SK-MEL-5 (cell line): ENCODE results near the gene HCRT. TPM values are rescaled to one million over a fixed set of nuclear protein-coding genes. Genes with fewer than 3 reads are reported as not detected.

Experiments used
- DNase-seq: peaks from one replicate; pipeline ENCODE4 v3.0.0-alpha.2; 2016; ENCODE audit warnings: low read depth, low spot score
- in situ Hi-C: cut with HindIII; loops from 2 replicates; pipeline ENCODE4 v1.10.0; 2016; ENCODE audit warnings: low sequenced_read_pairs, high pct_unique_total_duplicates, low pct_unique_long_range_greater_than_20kb
- total RNA-seq: library from RNA; depleted of rRNA; stranded (reverse); fragments of >200 nt; shearing (Covaris generic); gene quantifications from 2 replicates; pipeline ENCODE4 v1.2.3, GENCODE V29; 2014

The HCRT gene
- total RNA-seq, 1 experiment from 2014 or later: not detected

DNA sequence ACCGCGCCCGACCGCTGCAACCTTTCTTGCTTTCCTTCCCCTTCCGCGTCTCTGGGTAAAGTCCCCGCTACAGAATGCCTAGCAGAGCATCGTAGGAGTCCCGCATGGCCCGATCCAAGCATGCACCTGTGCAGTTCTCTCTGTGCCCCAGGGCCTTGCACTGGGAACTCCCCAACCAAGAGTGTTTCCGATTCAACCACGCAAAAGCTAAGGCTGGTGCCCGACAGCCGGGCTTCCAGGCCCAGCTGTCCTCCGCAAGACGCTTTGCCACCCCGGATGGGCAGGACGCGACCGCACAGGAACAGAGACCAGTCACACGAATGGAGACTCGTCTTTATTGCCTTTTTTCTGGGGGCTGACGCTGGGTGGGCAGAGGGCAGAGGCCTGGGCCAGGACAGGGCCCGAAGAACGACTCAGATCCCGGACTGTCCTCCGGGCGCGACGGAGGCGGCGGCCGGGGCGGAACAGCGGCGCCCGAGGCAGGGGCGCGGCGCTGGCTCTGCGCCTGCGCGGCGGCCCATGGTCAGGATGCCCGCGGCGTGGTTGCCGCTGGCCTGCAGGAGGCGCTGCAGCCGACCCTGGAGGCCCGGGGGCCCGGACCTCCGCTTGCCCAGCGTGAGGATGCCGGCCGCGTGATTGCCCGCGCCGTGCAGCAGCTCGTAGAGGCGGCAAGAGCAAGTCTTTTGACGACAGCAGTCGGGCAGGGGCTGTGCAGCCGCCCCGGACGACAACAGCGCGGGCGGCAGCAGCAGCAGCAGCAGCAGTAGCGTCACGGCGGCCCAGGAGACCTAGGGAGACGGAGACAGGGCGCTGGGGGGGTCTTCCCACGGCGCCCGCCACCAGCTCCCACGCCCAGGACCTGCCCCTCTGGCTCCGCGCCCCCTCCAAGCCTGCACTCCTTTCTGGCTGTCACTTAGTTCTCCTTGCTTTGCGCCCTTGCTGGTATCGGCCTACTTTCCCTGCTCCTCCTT is 1.2 kb downstream of the HCRT start:
- DNase-seq: peak; percentile 58
- in situ Hi-C loops: no loop called here

DNA sequence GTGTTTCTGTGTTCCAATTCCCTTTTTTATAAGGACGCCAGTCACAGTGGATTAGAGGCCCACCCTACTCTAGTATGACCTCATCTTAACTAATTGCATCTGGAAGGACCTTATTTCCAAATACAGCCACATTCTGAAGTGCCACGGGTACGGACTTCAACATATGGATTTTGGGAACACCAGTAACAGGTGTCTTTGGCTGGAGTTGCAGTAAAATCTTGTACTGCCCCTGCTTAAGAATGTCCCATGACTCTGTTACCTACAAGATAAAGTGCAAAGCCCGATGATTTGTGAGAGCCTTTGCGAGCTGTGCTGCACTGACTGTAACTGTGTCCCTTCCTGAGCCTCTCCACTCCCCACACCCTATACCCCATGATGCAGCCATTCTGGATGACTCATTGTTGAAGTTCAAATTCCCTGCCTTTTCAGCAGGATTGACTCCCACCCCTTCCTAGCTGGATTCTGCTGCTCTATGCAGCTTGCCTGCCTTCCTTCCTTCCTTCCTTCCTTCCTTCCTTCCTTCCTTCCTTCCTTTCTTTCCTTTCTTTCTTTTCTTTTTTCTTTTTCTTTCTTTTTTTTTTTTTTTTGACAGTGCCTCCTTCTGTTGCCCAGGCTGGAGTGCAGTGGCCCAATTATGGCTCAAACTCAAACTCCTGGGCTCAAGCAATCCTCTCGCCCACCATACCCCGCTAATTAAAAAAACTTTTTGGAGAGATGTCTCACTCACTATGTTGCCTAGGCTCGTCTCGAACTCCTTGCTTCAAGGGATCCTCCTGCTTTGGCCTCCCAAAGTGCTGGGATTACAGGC is 2.1 kb downstream of the HCRT start:
- DNase-seq: peak; percentile 50
- in situ Hi-C loops: no loop called here

DNA sequence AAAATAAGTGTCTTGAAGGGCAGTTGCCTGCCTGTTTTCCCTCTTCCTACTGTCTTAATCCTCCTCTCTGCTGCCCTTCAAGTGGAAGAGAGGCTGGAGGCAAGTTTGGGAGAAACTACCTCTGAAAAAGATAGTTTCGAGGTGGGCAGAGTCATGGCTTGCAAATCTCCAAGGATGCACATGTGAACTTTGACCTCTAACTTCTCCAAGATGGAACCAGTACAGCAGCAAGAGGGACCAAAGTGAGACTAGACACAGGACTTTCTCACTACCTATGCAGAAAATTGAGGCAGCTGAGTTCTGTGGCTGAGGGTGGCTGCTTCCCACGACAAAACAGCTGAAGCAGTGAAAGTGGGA is 3.4 kb downstream of the HCRT start:
- DNase-seq: no peak
- in situ Hi-C loops: no loop called here

DNA sequence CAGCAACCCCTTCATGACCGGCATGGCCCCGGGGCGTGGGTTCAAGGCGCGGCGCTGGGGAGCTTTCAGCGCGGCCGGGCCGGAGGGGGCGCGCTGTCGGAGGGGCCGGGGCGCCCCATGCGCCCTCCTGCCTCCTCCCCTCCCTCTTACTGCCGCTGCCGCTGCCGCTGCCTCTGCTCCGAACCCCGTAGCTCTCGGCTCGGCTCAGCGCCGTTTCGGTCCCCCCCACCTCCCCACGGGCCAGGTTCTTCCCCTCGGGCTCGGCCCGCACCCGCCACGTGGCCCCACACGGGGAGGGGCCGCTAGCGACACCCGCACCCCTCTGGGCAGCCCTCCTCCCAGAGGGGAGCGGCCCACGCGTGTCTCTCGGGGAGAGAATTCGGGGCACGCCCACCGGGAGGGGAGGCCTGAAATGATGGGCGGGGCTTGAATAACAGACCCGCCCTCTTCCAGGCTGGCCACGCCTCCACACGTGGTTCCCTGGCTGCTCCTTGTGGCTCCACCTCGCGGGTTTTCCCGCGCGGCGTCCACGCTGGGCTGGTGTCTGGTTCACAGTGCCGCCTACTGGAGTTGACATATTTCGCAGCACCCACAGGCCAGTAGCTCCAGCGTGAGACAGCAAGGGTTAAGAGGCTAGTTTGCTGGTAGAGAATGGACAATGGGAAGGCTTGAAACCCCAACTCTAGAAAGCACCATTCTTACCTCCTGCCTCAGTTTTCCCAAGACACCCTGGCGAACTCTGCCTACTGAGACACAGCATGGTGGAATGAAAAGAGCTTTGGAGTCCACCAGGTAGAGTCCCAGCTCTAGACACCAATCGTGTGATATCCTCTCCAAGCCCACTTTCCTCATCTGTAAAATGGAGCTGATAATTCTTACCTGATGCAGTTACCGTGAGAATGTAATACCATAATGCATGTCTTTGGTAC is 4.1 kb downstream of the HCRT start, which contains the start of gene KCNH4:
TSS of gene KCNH4 (minus strand) at position 221 of the 929 bp plus-strand sequence. CDS start at position 24, 197 bp downstream.
- in situ Hi-C loops: no loop called here
- peak; percentile 92 for DNase-seq

DNA sequence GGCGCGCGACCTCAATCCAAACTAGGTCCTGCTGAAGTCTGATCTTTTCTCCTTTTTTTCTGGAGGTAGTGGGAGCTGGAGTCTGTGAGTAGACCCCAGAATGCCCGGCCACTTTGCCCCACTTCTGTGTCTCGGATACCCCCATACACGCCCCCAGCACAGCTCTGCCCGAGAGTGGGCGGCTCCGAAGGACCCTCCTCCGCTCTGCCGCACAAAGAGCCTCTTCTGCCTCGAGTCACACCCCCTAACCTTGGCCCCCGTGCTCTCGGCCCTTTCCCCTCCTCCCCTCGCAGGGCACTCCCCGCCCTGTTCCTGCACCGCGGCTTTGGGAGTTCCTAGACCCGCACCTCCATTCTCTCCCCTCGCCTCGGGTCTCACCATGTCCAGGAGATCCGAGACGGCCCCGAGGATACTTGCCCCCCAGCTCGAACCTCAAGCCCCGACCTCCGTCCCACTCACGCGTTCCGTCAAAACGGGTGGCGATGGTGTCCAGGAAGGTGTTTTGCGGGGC is 4.8 kb downstream of the HCRT start:
- in situ Hi-C loops: no loop called here

DNA sequence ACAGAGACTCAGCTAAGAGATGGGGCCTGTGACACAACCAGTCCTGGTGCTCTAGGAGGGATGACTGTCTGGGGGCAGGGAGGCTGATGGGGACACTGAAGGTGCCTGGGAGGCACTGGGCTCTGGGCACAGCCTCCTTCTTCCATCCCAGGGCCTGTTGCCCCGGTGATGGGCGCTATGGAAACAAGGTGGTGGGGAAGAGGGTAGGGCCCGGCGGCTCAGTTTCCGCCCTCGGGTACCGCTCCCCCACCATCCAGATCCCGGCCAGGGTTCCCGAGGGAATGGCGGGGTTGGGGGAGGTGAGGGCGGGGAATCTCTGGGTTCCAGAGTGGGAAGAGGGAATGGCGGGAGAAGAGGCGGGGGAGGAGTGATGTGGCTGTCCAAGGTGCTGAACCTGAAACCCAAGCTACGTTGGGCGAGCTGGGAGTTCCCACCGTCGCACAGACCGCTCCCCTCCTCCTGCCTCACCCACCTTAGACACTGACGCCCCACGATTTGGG is 5.3 kb downstream of the HCRT start:
- DNase-seq: peak; percentile 17

More for the DNA sequence above, 4.8 kb downstream of the HCRT start:
- no peak for DNase-seq

DNA sequence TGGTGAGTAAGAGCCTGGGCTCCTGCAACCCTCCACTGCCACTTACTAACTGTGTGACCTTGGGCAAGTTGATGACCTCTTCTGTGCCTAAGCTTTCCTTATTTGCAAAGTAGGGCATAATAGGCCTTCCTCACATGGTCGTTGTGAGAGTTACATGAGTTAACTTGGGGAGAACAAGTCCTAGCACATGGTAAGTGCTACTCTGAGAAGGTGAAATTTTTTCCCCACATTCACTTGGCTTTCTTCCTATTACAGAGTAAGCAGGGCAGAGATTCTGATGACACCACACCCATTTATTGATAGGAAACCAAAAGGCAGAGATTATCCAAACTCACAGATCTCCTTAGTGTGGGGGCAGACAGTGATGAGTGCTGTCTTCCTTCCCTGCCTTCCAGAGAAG is 5.9 kb downstream of the HCRT start:
- no peak for DNase-seq
- in situ Hi-C loops: no loop called here

More for the DNA sequence above, 5.3 kb downstream of the HCRT start:
- in situ Hi-C loops: no loop called here

DNA sequence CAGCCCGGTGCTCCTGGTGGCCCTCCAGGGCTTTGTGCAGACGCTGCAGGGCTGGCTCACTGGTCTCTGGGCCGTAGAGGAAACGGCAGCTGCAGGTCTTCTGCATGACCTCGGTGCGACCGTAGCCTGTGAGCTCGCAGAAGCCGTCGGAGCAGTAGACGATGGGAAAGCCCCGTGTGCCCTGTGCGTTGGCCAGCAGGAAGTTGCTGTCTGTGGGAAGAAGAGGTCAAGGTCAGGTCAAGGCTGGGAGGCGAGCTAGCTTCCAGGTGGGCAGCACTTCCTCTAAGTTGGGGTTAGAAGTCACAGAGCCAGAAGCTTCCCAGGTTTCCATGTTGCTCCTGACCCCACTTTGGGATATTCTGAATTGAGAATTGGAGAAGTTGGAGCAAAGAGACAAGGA is 6.4 kb downstream of the HCRT start:
- in situ Hi-C loops: no loop called here
- DNase-seq: no peak

DNA sequence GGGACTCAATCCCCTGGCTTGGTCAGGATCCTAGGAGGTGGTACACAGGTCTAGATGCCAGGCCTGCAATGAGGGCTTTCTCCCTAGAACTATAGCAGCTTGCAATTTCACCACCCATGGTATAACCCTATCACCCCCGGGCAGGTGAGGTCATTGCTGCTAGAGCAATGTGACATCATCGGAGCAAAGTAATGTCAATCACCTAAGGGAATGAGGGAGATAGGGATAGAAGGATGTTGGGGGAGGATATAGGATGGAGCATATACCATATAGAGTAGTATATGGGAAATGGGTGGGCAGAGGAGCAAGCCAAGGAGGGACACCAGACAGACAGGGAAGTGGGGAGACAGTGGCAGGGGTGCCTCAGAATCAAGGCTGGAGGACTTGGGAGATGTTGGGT is 7.6 kb downstream of the HCRT start:
- no peak for DNase-seq
- in situ Hi-C loops: no loop called here

DNA sequence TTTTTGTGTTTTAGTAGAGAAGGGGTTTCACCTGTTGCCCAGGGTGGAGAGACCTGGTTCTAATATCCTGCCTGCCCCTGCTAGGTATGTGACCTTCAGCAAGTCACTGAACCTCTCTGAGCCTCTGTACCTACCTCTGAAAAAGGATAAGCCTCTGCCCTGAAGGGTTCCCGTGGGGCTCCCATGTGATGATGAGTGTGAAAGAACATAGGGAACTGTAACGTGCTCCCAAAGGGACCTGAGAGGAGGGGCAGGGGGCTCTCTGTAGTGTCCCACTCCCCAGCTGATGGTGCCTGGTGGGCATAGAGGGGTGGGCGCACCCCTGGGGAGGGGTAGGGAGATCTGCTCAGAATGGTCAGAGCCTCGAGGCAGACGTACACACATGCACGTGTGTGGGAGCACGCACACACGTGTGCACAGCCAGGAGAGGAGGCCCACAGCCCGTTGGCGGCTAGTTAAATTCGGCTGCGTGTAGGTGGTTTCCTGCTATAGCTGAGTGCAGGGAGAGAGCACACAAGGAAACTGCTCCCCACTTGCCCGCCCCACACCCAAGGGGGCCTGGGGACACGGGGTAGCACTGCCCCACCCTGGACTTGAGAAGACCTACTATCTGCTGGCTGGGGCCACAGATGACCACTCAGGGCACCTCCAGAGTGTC is 11.0 kb downstream of the HCRT start:
- in situ Hi-C loops: no loop called here

DNA sequence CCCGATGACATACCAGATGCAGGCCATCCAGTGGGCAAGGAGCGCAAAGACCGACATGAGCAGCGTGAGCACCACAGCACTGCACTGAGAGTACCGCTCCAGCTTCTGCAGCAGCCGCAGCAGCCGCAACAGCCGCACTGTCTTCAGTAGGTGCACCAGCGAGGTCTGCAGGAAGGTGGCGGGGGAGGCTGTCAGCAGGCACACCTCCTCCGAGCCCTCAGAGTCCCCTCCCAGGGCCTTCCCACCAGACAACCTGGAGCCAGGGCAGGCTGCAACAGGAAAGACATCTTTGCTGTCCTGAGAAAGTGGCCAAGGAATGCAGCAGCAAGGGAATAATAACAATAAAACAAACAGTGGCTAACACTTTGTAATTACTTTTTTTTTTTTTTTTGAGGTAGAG is 13.4 kb downstream of the HCRT start:
- no peak for DNase-seq
- in situ Hi-C loops: no loop called here

More for the DNA sequence above, 11.0 kb downstream of the HCRT start:
- DNase-seq: no peak

DNA sequence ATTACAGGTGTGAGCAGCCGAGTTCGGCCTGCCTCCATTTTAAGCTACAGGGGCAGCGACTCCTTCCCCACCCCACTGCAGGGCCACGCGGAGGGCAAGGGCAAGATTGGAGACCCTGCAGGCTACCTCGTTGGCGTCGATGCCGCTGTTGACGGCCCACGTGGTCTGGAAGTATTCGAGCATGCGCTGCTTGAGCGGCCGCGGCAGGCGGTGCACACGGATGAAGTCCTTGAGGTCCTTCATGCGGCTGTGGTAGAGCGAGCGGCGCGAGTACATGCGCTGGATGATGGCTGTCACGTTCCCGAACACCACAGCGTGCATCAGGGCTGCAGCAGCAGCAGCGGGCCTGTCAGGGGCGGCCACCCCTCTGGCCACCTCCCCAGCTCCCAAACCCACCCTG is 15.9 kb downstream of the HCRT start:
- in situ Hi-C loops: no loop called here
- DNase-seq: no peak

DNA sequence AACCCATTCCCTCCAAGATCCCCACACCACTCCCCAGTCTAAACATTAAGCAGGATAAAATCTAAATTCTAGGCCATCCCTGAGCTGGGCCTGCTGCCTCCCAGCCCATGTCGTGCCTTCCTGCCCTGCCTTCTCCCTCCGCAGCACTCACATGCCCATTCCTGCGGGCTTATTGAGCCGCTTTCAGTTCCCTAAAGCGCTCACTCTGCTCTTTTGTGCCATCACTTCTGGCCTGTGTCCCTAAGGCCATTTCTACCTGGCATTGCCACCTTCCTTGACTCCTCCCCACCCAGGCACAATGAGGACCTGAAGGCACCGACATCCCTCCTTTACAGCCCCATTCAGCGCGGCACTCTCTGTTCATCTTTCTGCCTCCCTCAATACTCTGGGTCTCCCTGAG is 17.4 kb downstream of the HCRT start:
- DNase-seq: no peak
- in situ Hi-C loops: no loop called here

DNA sequence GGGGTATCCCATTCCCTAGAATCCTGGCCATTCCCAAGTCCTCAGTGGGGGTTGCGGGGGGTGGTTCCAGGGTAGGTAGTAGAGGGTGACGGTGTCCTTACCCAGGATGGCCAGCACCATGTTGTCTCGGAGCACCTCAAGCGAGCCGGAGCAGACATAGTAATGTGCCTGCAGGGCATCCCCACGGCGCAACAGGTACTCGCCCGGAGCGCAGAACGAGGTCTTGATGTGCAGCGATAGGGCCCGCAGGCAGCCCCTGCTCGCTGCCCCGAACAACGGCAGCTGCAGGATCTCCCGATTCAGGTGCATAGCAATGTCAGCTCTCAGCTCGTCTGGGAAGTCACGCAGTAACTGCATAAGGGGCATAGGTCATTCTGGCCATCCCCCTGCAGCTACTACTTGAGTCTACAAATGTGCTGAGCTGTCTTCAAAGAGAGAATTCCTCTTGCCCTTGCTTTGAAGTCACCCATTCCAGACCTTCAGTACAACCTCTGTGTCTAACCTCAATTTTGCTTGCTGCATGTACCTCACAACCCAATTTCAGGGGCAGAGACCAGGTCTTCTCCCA is 19.0 kb downstream of the HCRT start:
- no peak for DNase-seq
- in situ Hi-C loops: no loop called here

DNA sequence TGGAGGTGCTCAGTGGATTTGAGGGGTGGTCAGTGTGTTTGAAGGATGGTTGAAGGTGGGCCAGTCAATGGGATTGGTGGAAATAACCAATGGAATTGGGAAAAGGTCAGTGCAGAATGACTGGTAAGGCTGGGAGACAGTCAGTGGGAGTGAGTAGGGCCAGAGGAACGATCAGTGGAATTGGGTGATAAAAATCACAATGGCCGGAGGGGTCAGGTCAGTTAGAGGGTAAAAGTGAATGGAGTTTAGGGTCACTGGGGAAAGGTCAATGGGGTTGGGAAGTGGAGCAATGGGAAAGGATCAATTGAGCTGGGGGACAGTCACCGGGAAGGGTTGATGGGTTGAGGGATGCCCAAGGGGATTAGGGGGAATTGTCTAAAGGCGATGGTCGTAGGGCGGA is 19.5 kb downstream of the HCRT start:
- in situ Hi-C loops: no loop called here
- no peak for DNase-seq

DNA sequence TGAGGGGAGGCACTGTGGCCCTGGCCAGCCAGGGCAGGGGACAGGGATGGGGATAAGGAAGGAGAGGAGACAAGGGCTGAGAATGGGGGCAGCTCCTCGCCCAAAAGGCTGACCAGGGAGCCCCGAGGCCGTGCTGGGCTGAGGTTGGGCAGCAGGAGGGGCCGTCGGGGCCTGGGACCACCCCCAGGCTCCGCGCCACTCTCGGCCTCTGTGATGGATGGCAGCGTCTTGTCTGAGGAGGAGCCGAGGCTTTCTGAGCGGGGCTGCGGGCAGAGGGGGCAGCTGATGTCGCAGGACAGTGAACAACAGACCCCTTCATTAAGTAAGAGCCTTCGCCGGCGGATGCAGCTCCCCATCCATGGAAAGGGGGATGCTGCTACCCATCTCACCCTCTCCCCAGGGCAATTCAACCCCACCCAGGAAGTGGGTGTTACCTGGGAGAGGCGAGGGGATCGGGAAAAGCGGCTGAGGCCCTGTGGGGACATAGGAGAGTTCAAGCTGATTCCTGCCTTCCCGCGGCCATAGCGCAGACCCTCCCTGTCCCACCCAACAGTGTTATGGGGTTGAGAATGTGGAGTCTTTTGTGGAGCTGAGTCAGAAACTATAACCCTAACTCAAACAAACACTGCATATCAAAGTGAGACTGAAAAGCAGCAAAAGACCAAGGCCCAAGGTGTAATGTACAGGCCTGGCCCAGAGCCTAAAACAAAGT is 21.4 kb downstream of the HCRT start:
- in situ Hi-C loops: no loop called here
- no peak for DNase-seq
